ENCODE measurements around the gene AKAP10. TPM values are rescaled to one million over a fixed set of nuclear protein-coding genes. Genes with fewer than 3 reads are reported as not detected.

AKAP10 gene
- total and polyA plus RNA-seq, 2 of the 8 experiments (the other 6 are each of a cell fraction or from before 2014, with no cell fraction given): 13.3 to 27.0 TPM

DNA sequence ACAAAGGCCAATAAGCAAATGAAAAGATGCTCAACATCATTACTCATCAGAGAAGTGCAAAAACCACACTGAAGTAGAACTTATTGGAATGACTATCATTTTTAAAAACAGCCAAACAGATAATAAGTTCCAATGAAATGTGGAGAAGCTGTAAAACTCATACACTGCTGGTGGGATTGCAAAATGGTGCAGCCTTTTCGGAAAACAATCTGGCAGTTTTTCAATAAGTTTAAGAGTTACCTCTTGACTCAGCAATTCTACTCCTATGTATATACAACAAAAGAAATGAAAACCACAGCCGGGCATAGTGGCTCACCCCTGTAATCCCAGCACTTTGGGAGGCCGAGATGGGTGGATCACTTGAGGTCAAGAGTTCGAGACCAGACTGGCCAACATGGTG is 49.3 kb downstream of the AKAP10 start:
- H3K9ac ChIP-seq (replicated peaks in 1 of 4; ENCODE audit: extremely low read depth in 1 of 4, low read depth in 3 of 4, low read length in 3 of 4): no peak overlapping the region
- H3K23ac ChIP-seq (ENCODE audit: insufficient read length): no peak overlapping the region
- no peak overlapping the region for H4K8ac ChIP-seq (ENCODE audit: extremely low read depth, insufficient read depth, low read length)
- H2BK20ac ChIP-seq (ENCODE audit: low read length): no peak overlapping the region
- no peak for FAIRE-seq
- no peaks in the 10 kb centered on the region for H3K9me3 ChIP-seq (ENCODE audit: insufficient read depth in 2 of 2, low read depth in 1 of 2, low read length in 1 of 2)
- no peak overlapping the region for H2AK5ac ChIP-seq (ENCODE audit: low read depth, low read length)
- no peak overlapping the region for H3K4ac ChIP-seq (replicated peaks; ENCODE audit: insufficient read length, low read depth, low read length)
- no peak overlapping the region for H2BK120ac ChIP-seq (replicated peaks; ENCODE audit: low read depth, low read length)
- no peak overlapping the region for H3K4me3 ChIP-seq (ENCODE audit: extremely low read depth in 1 of 4, insufficient read depth in 2 of 4, low read depth in 3 of 4, low read length in 4 of 4)
- H3K56ac ChIP-seq (replicated peaks; ENCODE audit: insufficient read length, low read depth, low read length): no peak overlapping the region
- H3K14ac ChIP-seq (ENCODE audit: insufficient read length): no peak overlapping the region
- H3K79me1 ChIP-seq (ENCODE audit: low read depth, low read length): no peaks in the 10 kb centered on the region
- H3K36me3 ChIP-seq (ENCODE audit: control insufficient read depth in 2 of 4, insufficient read depth in 4 of 4, low read length in 3 of 4): peaks cover 5 to 51% (median 25%) of the 10 kb centered on the region in 4 experiments; a peak in 7 of 8 replicates
- H4K91ac ChIP-seq (replicated peaks; ENCODE audit: insufficient read length, low read length): no peak overlapping the region
- ChIA-PET CTCF (ENCODE audit: partially characterized antibody) (no interaction called here), POLR2A (ENCODE audit: partially characterized antibody) (no interaction called here)
- H3K4me2 ChIP-seq (ENCODE audit: insufficient read depth in 1 of 2, low read depth in 2 of 2, low read length in 2 of 2): no peak overlapping the region
- WGBS, 2 experiments (ENCODE audit: extremely low coverage in 1 of 2, insufficient coverage in 1 of 2, insufficient read length in 1 of 2, insufficient replicate concordance in 2 of 2, low coverage in 1 of 2, low lambda C conversion rate in 2 of 2, missing lambda C conversion rate in 1 of 2): 91% methylated on average over 4 of the region's 4 CpGs; no CpG with 5 or more reads in 1 of the 2 experiments
- no peaks in the 10 kb centered on the region for H3K79me2 ChIP-seq (ENCODE audit: control insufficient read depth in 1 of 2, insufficient read depth in 2 of 2, low read length in 2 of 2)
- no peak overlapping the region for H2BK5ac ChIP-seq (ENCODE audit: low read depth, low read length)
- no peak overlapping the region for H2BK12ac ChIP-seq (ENCODE audit: low read depth, low read length)
- H3K23me2 ChIP-seq (ENCODE audit: low read depth, low read length): no peaks in the 10 kb centered on the region
- H3K4me1 ChIP-seq (replicated peaks in 1 of 4; ENCODE audit: control insufficient read depth in 3 of 4, insufficient read depth in 4 of 4, low read length in 3 of 4): no peaks in the 10 kb centered on the region
- no peak overlapping the region for H2AFZ ChIP-seq (ENCODE audit: low read length)
- no peak for DNase-seq (ENCODE audit: low read depth in 1 of 2, low spot score in 2 of 2)
- H4K20me1 ChIP-seq (replicated peaks in 1 of 2; ENCODE audit: control insufficient read depth in 1 of 2, insufficient read depth in 2 of 2, low read length in 2 of 2): no peaks in the 10 kb centered on the region
- no peak overlapping the region for H4K5ac ChIP-seq (ENCODE audit: insufficient read length, low read depth, low read length)
- no peak overlapping the region for H3K27ac ChIP-seq (ENCODE audit: low read depth, low read length)
- no peak overlapping the region for H3K18ac ChIP-seq (ENCODE audit: extremely low read depth, low read length)
- no peak overlapping the region for H2BK15ac ChIP-seq (ENCODE audit: low read length)
- H3K27me3 ChIP-seq (replicated peaks in 1 of 4; ENCODE audit: control insufficient read depth in 3 of 4, extremely low read depth in 1 of 4, insufficient read depth in 3 of 4, low read length in 3 of 4): no peaks in the 10 kb centered on the region
- TF ChIP-seq BCL11A (IDR thresholded peaks at IDR 0.05; ENCODE audit: low read depth in 2 of 2, low read length in 2 of 2) (no peak), SIN3A (conservative IDR thresholded peaks at IDR 0.05 in 1 of 2, IDR thresholded peaks at IDR 0.05 in 1 of 2; ENCODE audit: low read depth in 1 of 2, low read length in 2 of 2) (no peak), SP4 (IDR thresholded peaks at IDR 0.05; ENCODE audit: low read length) (no peak), HDAC2 (IDR thresholded peaks at IDR 0.05; ENCODE audit: borderline replicate concordance in 1 of 2, low read depth in 2 of 2, low read length in 2 of 2) (no peak), POU5F1 (IDR thresholded peaks at IDR 0.05; ENCODE audit: low read depth, low read length) (no peak), TAF1 (IDR thresholded peaks at IDR 0.05; ENCODE audit: low read depth, low read length) (no peak), RNF2 (IDR thresholded peaks at IDR 0.05; ENCODE audit: borderline replicate concordance, low read depth, low read length, missing control alignments, poor library complexity, severe bottlenecking) (no peak), MAFK (IDR thresholded peaks at IDR 0.05; ENCODE audit: low read depth, low read length) (no peak), ASH2L (IDR thresholded peaks at IDR 0.05; ENCODE audit: low read length) (no peak), YY1 (IDR thresholded peaks at IDR 0.05; ENCODE audit: low read depth, low read length) (no peak), CEBPB (IDR thresholded peaks at IDR 0.05; ENCODE audit: low read depth, low read length) (no peak), SIRT6 (IDR thresholded peaks at IDR 0.05; ENCODE audit: low read length) (no peak)
- TF ChIP-seq, protein P1, sequence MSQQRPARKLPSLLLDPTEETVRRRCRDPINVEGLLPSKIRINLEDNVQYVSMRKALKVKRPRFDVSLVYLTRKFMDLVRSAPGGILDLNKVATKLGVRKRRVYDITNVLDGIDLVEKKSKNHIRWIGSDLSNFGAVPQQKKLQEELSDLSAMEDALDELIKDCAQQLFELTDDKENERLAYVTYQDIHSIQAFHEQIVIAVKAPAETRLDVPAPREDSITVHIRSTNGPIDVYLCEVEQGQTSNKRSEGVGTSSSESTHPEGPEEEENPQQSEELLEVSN (IDR thresholded peaks at IDR 0.05): no peak
- TF ChIP-seq, protein P2, sequence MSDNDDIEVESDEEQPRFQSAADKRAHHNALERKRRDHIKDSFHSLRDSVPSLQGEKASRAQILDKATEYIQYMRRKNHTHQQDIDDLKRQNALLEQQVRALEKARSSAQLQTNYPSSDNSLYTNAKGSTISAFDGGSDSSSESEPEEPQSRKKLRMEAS (IDR thresholded peaks at IDR 0.05): no peak

Data from H1 (cell line).